ENCODE data around the gene ANAPC10. TPM values are rescaled to one million over a fixed set of nuclear protein-coding genes. Genes with fewer than 3 reads are reported as not detected.
"Not testable (repeated sequence)": the region's sequence is repeated elsewhere in the genome, so short reads cannot be mapped to it uniquely, and the experiment has no call there.

Gene ANAPC10, protein sequence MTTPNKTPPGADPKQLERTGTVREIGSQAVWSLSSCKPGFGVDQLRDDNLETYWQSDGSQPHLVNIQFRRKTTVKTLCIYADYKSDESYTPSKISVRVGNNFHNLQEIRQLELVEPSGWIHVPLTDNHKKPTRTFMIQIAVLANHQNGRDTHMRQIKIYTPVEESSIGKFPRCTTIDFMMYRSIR
- total RNA-seq (2014; rRNA removed; shearing (Covaris generic)) = 11.3 and 18.1 TPM in 2 replicates

- peak; percentile 98 for DNase-seq (ENCODE audit: low spot score)
Measured at GRCh38 chr4:145097821-145098674, at the start of gene ANAPC10, which contains the start of gene ABCE1. ANAPC10 (minus strand) TSS chr4:145098196; CDS start chr4:145096099, 2,097 bp downstream. ABCE1 (plus strand) TSS chr4:145098311; CDS start chr4:145104413, 6,102 bp downstream.

GRCh38 chr4:145136219-145136618 is 38.2 kb upstream of the ANAPC10 start:
- DNase-seq (ENCODE audit: low spot score) = not testable (repeated sequence)

DNA sequence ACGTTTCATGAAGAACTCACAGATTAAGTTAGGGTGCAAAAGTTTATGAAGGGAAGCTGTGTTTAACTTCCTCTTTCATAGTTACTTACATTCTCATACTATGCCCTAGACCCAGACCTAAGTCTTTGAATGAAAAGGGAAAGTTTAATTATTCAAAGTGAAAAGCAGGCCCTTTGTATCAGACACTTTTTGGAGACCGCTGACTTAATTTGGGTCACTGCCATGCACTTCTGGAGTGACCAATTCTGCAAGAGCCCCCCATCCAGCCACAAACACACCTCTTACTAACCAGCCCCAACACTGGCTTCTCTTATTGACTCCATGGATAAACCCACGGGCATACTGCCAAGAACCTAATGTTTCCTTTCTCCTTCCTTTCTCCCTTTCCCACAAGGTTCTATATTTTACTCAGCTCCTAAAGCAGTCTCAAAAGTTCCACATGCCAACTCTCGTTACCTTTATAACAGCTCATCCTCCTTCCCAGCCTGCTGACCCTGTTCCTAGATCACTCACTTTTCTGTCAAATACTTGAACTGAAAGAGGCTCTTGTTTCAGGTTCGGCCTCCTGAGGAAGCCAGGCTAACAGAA is 34.6 kb upstream of the ANAPC10 start:
- no peak for DNase-seq (ENCODE audit: low spot score)

GRCh38 chr4:145131848-145132247 is 33.9 kb upstream of the ANAPC10 start:
- DNase-seq (ENCODE audit: low spot score) = no peak

DNA sequence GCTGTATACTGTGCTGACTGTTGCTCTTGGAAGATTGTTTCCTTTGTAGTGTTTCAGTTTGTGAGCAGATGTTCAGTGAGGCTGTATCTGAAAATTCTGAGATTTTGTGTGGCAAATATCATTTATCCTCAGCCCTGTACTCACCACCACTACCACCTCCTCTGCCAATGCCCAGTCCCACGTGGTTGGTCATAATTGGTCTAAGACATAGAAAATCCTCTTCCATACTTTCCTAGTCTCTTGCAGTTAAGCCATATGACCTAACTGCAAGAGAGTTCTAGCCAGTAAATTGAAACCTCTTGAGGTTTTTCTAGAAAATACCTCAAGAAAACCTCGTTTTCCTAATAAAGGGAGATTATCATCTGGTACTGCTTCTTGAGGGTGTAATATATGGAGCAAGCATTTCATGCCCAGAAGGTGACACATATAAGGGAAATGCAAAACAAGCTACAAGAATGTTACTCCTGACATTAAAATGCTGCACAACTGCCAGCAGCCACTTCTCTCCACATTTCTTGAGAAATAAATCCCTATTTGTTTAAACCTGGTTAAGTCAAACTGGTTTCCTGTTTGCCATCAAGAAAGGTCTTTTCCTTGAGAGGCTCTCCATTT is 32.9 kb upstream of the ANAPC10 start:
- no peak for DNase-seq (ENCODE audit: low spot score)

- peak; percentile 22 for DNase-seq (ENCODE audit: low spot score)
Measured at GRCh38 chr4:145130130-145130529, 32.1 kb upstream of the ANAPC10 start.

GRCh38 chr4:145125396-145125795 is 27.4 kb upstream of the ANAPC10 start:
- DNase-seq (ENCODE audit: low spot score) = no peak

- DNase-seq (ENCODE audit: low spot score) = no peak
Measured at GRCh38 chr4:145108128-145108527, 10.1 kb upstream of the ANAPC10 start.

- no peak for DNase-seq (ENCODE audit: low spot score)
Measured at GRCh38 chr4:145107126-145107525, 9.1 kb upstream of the ANAPC10 start.

- no peak for DNase-seq (ENCODE audit: low spot score)
Measured at GRCh38 chr4:145103496-145103895, 5.5 kb upstream of the ANAPC10 start.

DNA sequence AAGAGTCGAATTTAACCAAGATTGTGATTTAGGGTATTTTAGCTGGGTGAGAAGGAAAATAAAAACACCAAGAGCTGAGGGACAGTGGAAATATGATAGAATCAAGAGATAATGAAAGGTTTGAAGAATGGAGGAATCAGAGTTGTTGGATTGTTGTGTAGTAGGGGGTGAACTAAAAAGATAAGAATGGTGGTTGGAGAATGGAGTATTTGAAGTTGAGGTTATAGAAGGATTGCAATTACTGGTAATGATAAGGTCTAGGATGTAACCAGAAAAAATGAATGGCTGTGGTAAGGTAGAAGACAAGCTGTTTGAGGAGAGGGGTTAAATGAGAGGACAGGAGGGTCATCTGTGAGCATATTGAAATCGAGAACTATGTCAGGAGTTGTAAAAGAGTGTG is 4.6 kb upstream of the ANAPC10 start:
- DNase-seq (ENCODE audit: low spot score) = no peak

DNA sequence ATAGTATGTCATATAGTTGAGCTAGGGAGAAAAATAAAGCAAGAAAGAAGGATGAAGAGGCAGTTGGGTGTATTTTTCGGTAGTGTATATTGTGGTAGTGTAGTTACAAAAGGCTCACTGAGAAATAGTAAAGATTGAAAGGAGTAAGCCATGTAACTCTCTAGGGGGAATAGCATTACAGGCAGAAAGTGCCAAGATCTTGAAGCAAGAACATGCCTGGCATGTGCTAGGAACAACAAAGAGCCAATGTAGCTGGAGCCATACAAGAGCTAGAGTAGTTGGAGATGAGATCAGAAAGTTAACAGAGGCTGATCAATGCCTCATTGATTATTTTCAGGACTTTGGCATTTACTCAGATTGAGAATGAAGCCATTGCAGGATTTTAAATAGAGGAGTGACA is 3.1 kb upstream of the ANAPC10 start:
- no peak for DNase-seq (ENCODE audit: low spot score)

GRCh38 chr4:145099653-145100052 is 1.7 kb upstream of the ANAPC10 start:
- DNase-seq (ENCODE audit: low spot score) = peak; percentile 19

GRCh38 chr4:145098675-145099037 is 660 bp upstream of the ANAPC10 start:
- DNase-seq (ENCODE audit: low spot score) = peak; percentile 71

DNA sequence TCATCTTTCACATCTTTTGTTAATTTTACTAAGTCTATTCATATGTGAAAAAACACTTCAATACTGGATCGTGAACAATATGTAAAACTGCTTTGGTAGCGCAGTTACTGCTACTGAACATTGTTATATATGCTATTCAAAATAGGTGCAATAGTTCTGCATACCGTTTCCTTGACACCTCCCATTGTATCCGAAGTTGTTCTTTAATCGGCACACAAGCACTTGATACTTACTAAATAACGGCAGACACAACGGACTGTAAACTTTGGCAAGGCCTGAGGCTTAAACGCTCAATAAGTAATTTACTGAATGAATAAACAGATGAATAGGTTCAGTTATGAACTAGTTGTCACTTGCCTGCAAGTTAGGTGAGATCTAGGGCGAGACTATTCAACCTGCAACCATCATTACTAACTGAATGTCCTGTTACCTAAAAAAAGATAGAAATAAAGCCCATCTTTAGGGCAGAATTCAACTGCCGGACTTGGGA is 620 bp downstream of the ANAPC10 start:
- no peak for DNase-seq (ENCODE audit: low spot score)

GRCh38 chr4:145093638-145094037 is 4.4 kb downstream of the ANAPC10 start:
- DNase-seq (ENCODE audit: low spot score) = no peak

GRCh38 chr4:145090380-145090779 is 7.6 kb downstream of the ANAPC10 start:
- DNase-seq (ENCODE audit: low spot score) = no peak

DNA sequence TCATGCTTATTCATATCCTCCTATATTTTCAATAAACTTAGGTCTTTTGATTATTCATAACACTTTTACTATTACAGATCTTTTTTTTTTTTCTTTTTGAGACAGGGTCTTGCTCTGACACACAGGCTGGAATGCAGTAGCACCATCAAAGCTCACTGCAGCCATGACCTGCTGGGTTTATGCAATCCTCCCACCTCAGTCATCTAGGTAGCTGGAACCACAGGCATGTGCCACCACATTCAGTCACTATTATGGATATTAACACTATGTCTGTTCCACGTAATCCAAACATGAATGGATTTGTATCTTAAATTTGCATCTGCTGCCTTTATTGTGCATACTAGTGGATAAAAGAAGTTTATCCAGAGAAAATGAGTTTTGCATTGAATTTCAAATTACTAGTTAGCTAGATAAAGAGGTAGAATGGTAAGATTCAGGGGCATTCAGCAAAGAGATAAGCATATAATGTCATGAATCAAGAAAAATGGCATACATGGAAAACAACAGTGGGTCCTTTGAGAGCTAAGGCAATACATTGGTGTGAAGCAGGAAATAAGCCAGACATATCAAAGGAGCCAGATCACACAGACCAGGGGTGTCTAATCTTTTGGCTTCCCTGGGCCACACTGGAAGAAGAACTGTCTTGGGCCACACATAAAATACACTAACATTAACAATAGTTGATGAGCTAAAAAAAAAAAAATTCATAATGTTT is 13.9 kb downstream of the ANAPC10 start:
- no peak for DNase-seq (ENCODE audit: low spot score)

DNA sequence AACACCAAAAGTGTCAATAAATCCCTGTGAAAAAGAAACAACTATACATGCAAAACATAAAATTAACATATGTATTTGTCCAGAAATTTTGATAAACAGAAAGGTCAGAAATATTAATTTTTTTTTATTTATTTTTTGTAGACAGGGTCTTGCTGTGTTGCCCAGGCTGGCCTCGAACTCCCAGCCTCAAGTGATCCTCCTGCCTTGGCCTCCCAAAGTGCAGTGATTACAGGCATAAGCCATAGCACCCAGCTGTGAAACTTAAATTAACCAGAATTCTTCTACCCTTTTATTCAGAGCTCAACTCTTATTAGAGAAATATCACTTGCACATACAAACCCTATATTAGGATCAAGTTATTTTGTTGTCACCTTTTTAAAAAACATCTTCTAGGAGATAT is 16.2 kb downstream of the ANAPC10 start:
- no peak for DNase-seq (ENCODE audit: low spot score)

DNA sequence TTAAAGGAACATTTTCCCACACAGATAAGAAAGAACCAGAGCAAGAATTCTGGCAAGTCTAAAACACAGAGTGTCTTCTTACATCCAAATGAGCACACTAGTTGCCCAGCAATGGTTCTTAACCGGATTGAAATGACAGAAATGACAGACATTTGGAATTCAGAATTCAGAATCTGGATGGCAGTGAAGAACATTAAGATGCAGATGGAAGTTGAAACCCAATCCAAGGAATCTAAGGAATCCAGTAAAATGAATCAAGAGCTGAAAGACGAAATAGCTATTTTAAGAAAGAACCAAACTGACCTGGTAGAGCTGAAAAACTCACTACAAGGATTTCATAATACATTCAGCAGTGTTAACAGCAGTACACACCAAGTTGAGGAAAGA is 21.5 kb downstream of the ANAPC10 start:
- DNase-seq (ENCODE audit: low spot score) = no peak

GRCh38 chr4:145075742-145076468 is 22.1 kb downstream of the ANAPC10 start:
- DNase-seq (ENCODE audit: low spot score) = no peak
